Stimulated activated CD8-positive, alpha-beta memory T cell treated with anti-CD3 and anti-CD28 coated beads, Interleukin-15, amount 100 ng/mL, for 48 hours (primary cell): Measurements from ENCODE around the gene CTU2.
"Not testable (repeated sequence)": the region's sequence is repeated elsewhere in the genome, so short reads cannot be mapped to it uniquely, and the experiment has no call there.

Experiments used
- DNase-seq, 2 donors: peaks; one replicate each; pipeline ENCODE4 v3.0.0-alpha.2; 2020; ENCODE audit warnings: low read depth in 2 of 2

CTU2 gene

GRCh38 chr16:88706229-88706964 lies at the start of gene CTU2, which contains the start of gene RNF166:
TSS of gene CTU2 (plus strand) at chr16:88706503. CDS start at chr16:88706531, 28 bp downstream.
TSS of gene RNF166 (minus strand) at chr16:88706408. CDS start at chr16:88706325, 83 bp downstream.
- DNase-seq = peak; percentile 90 to 92

GRCh38 chr16:88657371-88657770 lies 48.9 kb upstream of the CTU2 start:
- no peak for DNase-seq

- DNase-seq = no peak
Measured at GRCh38 chr16:88658714-88659113, 47.6 kb upstream of the CTU2 start.

GRCh38 chr16:88659160-88659559 lies 47.1 kb upstream of the CTU2 start:
- DNase-seq = no peak

GRCh38 chr16:88661468-88661867 lies 44.8 kb upstream of the CTU2 start:
- DNase-seq = no peak

GRCh38 chr16:88662222-88662842 lies 44.0 kb upstream of the CTU2 start:
- no peak for DNase-seq

- peak; percentile 95 to 97 for DNase-seq
Measured at GRCh38 chr16:88662843-88663606, 43.3 kb upstream of the CTU2 start, which contains the start of gene MVD. TSS of gene MVD (minus strand) at chr16:88663091. CDS start at chr16:88663080, 11 bp downstream.

GRCh38 chr16:88665148-88665547 lies 41.2 kb upstream of the CTU2 start:
- DNase-seq = no peak

- DNase-seq = no peak
Measured at GRCh38 chr16:88665570-88665969, 40.7 kb upstream of the CTU2 start.

- DNase-seq = no peak
Measured at GRCh38 chr16:88667461-88667860, 38.8 kb upstream of the CTU2 start.

- DNase-seq = not testable (repeated sequence)
Measured at GRCh38 chr16:88669493-88669892, 36.8 kb upstream of the CTU2 start.

GRCh38 chr16:88669980-88670379 lies 36.3 kb upstream of the CTU2 start:
- no peak for DNase-seq

GRCh38 chr16:88671806-88672205 lies 34.5 kb upstream of the CTU2 start:
- DNase-seq = no peak

GRCh38 chr16:88672776-88673175 lies 33.5 kb upstream of the CTU2 start:
- no peak for DNase-seq

- no peak for DNase-seq
Measured at GRCh38 chr16:88673716-88674379, 32.5 kb upstream of the CTU2 start.

GRCh38 chr16:88676502-88677242 lies 29.6 kb upstream of the CTU2 start:
- no peak for DNase-seq

- no peak for DNase-seq
Measured at GRCh38 chr16:88677721-88678120, 28.6 kb upstream of the CTU2 start.

- DNase-seq = no peak
Measured at GRCh38 chr16:88678224-88678979, 27.9 kb upstream of the CTU2 start.

GRCh38 chr16:88680554-88681083 lies 25.7 kb upstream of the CTU2 start:
- no peak for DNase-seq

GRCh38 chr16:88681084-88681680 lies 25.1 kb upstream of the CTU2 start:
- no peak for DNase-seq
